ENCODE data around the gene ZFR. TPM values are rescaled to one million over a fixed set of nuclear protein-coding genes. Genes with fewer than 3 reads are reported as not detected.
A peak's percentile ranks its signal among the peaks of the same experiment; 100 is the strongest.
"Not testable (repeated sequence)": the region's sequence is repeated elsewhere in the genome, so short reads cannot be mapped to it uniquely, and the experiment has no call there.

Gene ZFR
- total RNA-seq, 1 donor from 2014 or later, result 60.3 TPM

DNA sequence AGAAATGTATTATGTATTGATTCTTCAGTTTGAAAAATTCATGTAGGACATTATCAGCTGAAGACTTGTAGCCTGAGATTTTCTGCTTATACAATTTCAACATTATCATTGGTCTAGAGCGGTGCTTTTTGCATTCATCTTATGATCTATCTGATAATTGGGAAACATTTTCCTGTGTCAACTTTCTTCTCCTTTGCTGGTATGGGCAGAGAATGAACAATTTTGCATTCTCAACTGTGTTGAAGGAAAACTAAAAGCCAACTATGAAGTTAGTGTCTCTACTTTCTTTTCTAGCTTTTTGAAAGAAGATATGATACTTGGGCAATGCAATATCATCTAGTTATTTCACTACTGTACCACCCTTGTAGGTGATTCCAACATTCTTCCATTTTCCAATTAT is 10.3 kb downstream of the ZFR start:
- H3K27me3 ChIP-seq (ENCODE audit: low read depth), result no peaks in the 10 kb centered on the region
- H3K4me1 ChIP-seq, result peaks cover 69% of the 10 kb centered on the region
- TF ChIP-seq, protein P1, sequence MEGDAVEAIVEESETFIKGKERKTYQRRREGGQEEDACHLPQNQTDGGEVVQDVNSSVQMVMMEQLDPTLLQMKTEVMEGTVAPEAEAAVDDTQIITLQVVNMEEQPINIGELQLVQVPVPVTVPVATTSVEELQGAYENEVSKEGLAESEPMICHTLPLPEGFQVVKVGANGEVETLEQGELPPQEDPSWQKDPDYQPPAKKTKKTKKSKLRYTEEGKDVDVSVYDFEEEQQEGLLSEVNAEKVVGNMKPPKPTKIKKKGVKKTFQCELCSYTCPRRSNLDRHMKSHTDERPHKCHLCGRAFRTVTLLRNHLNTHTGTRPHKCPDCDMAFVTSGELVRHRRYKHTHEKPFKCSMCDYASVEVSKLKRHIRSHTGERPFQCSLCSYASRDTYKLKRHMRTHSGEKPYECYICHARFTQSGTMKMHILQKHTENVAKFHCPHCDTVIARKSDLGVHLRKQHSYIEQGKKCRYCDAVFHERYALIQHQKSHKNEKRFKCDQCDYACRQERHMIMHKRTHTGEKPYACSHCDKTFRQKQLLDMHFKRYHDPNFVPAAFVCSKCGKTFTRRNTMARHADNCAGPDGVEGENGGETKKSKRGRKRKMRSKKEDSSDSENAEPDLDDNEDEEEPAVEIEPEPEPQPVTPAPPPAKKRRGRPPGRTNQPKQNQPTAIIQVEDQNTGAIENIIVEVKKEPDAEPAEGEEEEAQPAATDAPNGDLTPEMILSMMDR (IDR thresholded peaks at IDR 0.05; ENCODE audit: borderline replicate concordance), result no peak
- no peak overlapping the region for H3K4me3 ChIP-seq
- intact Hi-C loops (cut with micrococcal nuclease), result no loop called here
- peaks cover 2% of the 10 kb centered on the region for H3K36me3 ChIP-seq
- H3K9me3 ChIP-seq (replicated peaks), result no peaks in the 10 kb centered on the region
- DNase-seq, result no peak
- H3K27ac ChIP-seq (replicated peaks), result no peak overlapping the region

DNA sequence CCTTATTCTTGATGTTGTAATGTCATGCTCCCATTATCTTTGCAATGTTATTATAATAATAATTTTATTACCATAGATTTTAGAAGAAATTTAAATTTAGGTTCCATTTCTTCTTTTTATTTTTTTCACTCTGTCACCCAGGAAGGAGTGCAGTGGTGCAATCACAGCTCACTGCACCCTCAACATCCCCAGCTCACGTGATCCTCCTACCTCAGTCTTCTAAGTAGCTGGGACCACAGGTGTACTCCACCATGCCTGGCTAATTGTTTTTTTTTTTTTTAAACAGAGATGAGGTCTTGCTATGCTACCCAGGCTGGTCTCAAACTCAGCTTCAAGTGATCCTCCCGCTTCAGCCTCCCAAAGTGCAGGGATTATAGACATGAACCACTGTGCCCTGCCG is 11.9 kb downstream of the ZFR start:
- intact Hi-C loops (cut with micrococcal nuclease), result no loop called here
- no peaks in the 10 kb centered on the region for H3K9me3 ChIP-seq (replicated peaks)
- TF ChIP-seq, protein P1 (IDR thresholded peaks at IDR 0.05; ENCODE audit: borderline replicate concordance), result no peak
- H3K27ac ChIP-seq (replicated peaks), result no peak overlapping the region
- no peaks in the 10 kb centered on the region for H3K27me3 ChIP-seq (ENCODE audit: low read depth)
- peaks cover 10% of the 10 kb centered on the region for H3K36me3 ChIP-seq
- DNase-seq, result no peak
- H3K4me1 ChIP-seq, result peaks cover 55% of the 10 kb centered on the region
- H3K4me3 ChIP-seq, result no peak overlapping the region

DNA sequence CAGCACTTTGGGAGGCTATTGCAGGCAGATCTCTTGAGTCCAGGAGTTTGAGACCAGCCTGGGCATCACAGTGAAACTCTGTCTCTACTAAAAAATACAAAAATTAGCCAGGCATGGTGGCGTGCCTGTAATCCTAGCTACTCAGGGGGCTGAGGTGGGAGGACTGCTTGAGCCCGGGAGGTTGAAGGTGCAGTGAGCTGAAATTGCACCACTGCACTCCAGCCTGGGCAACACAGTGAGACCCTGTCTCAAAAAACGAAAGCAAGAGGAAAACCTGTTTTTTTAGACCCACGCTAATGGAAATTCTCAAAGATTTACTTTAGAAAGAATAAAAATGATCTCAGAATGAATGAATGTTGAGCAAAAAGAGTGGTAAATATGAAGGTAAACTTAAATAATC is 13.7 kb downstream of the ZFR start:
- Histone ChIP-seq H3K4me1 (peaks cover 39% of the 10 kb centered on the region), H3K36me3 (peaks cover 20% of the 10 kb centered on the region), H3K9me3 (replicated peaks) (peaks cover 13% of the 10 kb centered on the region)
- H3K27me3 ChIP-seq (ENCODE audit: low read depth); DNase-seq; H3K27ac ChIP-seq (replicated peaks); H3K4me3 ChIP-seq; intact Hi-C loops (cut with micrococcal nuclease): not testable (repeated sequence)

DNA sequence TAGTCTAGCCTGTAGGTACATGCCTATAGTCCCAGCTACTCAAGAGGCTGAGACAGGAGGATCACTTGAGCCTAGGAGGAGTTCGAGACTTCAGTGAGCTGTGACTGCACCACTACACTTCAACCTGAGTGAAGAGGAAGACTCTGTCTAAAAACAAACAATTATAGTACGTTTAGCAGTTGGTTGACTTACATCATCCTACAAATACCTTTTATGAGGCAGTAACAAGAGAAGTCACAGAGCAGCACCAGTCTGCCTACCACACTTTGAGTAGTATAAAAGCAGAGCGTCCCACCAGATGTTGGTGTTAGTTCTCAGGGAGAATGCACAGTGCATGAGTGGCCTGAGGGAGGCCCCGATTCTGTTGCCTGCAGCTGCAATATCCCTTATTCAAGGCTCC is 16.1 kb downstream of the ZFR start:
- peaks cover 20% of the 10 kb centered on the region for H3K36me3 ChIP-seq
- peaks cover 13% of the 10 kb centered on the region for H3K9me3 ChIP-seq (replicated peaks)
- H3K27ac ChIP-seq (replicated peaks), result no peak overlapping the region
- no peak for DNase-seq
- TF ChIP-seq, protein P1 (IDR thresholded peaks at IDR 0.05; ENCODE audit: borderline replicate concordance), result no peak
- H3K4me1 ChIP-seq, result peaks cover 25% of the 10 kb centered on the region
- no peak overlapping the region for H3K4me3 ChIP-seq
- no peaks in the 10 kb centered on the region for H3K27me3 ChIP-seq (ENCODE audit: low read depth)
- intact Hi-C loops (cut with micrococcal nuclease), result no loop called here

DNA sequence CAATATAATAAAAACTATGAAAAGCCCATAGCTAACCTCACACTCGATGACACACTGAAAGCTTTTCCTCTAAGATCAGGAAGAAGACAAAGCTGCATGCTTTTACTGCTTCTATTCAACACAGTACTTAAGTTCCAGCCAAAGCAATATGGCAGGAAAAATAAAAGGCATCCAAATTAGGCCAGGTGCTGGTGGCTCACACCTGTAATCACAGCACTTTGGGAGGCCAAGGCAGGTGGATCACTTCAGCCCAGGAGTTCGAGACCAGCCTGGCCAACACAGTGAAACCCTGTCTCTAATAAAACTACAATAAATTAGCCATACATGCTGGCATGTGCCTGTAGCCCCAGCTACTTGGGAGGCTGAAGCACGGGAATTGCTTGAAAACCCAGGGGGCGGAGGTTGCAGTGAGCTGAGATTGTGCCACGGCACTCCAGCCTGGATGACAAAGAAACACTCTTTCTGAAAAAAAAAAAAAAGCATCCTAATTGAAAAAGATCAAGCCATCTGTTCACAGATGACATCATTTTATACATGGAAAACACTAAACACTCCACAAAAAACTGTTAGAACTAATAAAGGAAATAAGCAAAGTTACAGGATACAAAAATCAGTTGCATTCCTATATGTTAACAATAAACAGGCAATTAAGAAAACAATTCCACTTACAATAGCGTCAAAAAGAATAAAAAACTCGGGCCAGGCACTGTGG is 17.9 kb downstream of the ZFR start:
- no peak overlapping the region for H3K4me3 ChIP-seq
- H3K4me1 ChIP-seq, result peaks cover 43% of the 10 kb centered on the region
- peaks cover 13% of the 10 kb centered on the region for H3K9me3 ChIP-seq (replicated peaks)
- H3K27me3 ChIP-seq (ENCODE audit: low read depth), result no peaks in the 10 kb centered on the region
- TF ChIP-seq, protein P1 (IDR thresholded peaks at IDR 0.05; ENCODE audit: borderline replicate concordance), result no peak
- DNase-seq, result no peak
- H3K27ac ChIP-seq (replicated peaks), result no peak overlapping the region
- intact Hi-C loops (cut with micrococcal nuclease), result no loop called here
- H3K36me3 ChIP-seq, result peaks cover 20% of the 10 kb centered on the region

DNA sequence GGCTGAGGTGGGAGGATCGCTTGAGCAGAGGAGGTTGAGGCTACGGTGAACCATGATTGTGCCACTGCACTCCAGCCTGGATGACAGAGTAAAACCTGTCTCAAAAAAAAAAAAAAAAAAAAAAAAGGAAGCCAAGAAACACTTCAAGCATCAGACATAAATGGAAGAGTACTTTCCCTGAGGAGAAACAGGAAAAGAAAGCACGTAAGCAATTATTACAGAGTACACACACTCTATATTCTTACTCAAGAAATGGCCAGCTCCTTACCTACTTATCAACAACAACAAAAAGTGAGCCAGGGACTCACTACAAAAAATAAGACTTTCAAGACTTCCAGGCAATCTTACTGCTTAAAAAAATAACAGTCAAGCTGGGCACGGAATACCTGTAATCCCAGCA is 21.8 kb downstream of the ZFR start:
- Histone ChIP-seq H3K27me3 (ENCODE audit: low read depth) (no peaks in the 10 kb centered on the region), H3K27ac (replicated peaks) (peak overlapping the region; percentile 36), H3K36me3 (peaks cover 15% of the 10 kb centered on the region), H3K4me1 (peaks cover 49% of the 10 kb centered on the region), H3K4me3 (no peak overlapping the region), H3K9me3 (replicated peaks) (peaks cover 13% of the 10 kb centered on the region)
- intact Hi-C loops (cut with micrococcal nuclease), result no loop called here
- TF ChIP-seq, protein P1 (IDR thresholded peaks at IDR 0.05; ENCODE audit: borderline replicate concordance), result no peak
- no peak for DNase-seq

Data from left ventricle myocardium inferior (tissue), 1 donor.